Measurements from ENCODE around the gene FGF12. TPM values are rescaled to one million over a fixed set of nuclear protein-coding genes. Genes with fewer than 3 reads are reported as not detected.

FGF12 gene
- total RNA-seq, 4 donors from 2014 or later, result 1.0 to 4.4 (median 1.3) TPM; not detected in 1

DNA sequence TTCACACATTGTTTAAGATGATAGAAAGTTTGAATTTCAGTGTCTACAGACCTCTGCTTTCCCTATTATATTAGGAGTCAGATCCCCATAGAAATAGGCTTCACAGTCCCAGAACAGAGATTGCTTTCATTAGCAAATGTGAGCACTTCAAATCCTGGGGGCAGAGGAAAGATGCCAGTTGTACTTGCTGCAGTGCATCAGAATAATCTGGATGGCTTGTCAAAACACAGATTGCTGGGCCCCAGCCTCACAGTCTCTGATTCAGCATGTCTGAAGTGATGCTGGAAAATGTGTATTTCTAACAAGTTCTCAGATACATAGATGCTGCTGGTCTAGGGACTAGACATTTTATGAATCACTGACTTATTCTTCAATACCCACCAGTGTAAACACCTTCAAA, 375.2 kb downstream of the FGF12 start:
- no peak for DNase-seq
- Histone ChIP-seq H3K4me3 (no peak overlapping the region), H3K27me3 (no peaks in the 10 kb centered on the region), H3K9me3 (no peaks in the 10 kb centered on the region), H3K27ac (no peak overlapping the region), H3K4me1 (no peaks in the 10 kb centered on the region), H3K36me3 (no peaks in the 10 kb centered on the region)
- intact Hi-C loops (cut with DNase I; ENCODE audit: low total_unique reads), result no loop called here
- no peak for TF ChIP-seq POLR2A (IDR thresholded peaks at IDR 0.05)
- no peak for TF ChIP-seq CTCF (IDR thresholded peaks at IDR 0.05)

GRCh38 chr3:192351441-192351840, 375.9 kb downstream of the FGF12 start:
- no peak overlapping the region for H3K27ac ChIP-seq
- no peaks in the 10 kb centered on the region for H3K36me3 ChIP-seq
- TF ChIP-seq CTCF (IDR thresholded peaks at IDR 0.05), result no peak
- TF ChIP-seq POLR2A (IDR thresholded peaks at IDR 0.05), result no peak
- intact Hi-C loops (cut with DNase I; ENCODE audit: low total_unique reads), result no loop called here
- H3K27me3 ChIP-seq, result no peaks in the 10 kb centered on the region
- no peaks in the 10 kb centered on the region for H3K4me1 ChIP-seq
- no peaks in the 10 kb centered on the region for H3K9me3 ChIP-seq
- H3K4me3 ChIP-seq, result no peak overlapping the region
- no peak for DNase-seq

GRCh38 chr3:192340031-192340430, 387.3 kb downstream of the FGF12 start:
- no peaks in the 10 kb centered on the region for H3K9me3 ChIP-seq

DNA sequence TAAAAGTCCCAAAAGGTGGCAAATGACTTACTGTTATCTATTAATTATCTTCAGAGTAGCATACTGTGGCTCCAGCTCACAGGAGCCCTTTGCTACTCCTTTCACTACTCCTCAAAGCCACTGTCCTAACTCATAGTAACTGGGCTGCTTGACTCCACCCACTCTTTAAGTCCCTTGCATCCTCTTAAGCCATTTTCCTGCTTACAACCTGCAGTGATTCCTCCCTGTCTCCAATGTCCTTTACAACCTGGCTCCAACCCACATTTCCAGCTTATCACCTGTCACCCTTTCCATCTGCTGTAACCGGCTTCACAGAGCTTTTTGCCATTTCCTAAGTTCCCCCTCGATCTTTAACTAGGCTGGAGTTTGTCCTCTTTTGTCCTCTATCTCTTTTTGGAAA, 388.1 kb downstream of the FGF12 start:
- no peak overlapping the region for H3K27ac ChIP-seq
- intact Hi-C loops (cut with DNase I; ENCODE audit: low total_unique reads), result no loop called here
- TF ChIP-seq POLR2A (IDR thresholded peaks at IDR 0.05) (no peak), CTCF (IDR thresholded peaks at IDR 0.05) (no peak)
- no peaks in the 10 kb centered on the region for H3K4me1 ChIP-seq
- no peaks in the 10 kb centered on the region for H3K9me3 ChIP-seq
- H3K36me3 ChIP-seq, result no peaks in the 10 kb centered on the region
- H3K4me3 ChIP-seq, result no peak overlapping the region
- H3K27me3 ChIP-seq, result no peaks in the 10 kb centered on the region
- DNase-seq, result no peak

More at GRCh38 chr3:192340031-192340430, 387.3 kb downstream of the FGF12 start:
- intact Hi-C loops (cut with DNase I; ENCODE audit: low total_unique reads), result no loop called here
- Histone ChIP-seq H3K4me1 (no peaks in the 10 kb centered on the region), H3K4me3 (no peak overlapping the region), H3K27me3 (no peaks in the 10 kb centered on the region), H3K36me3 (no peaks in the 10 kb centered on the region), H3K27ac (no peak overlapping the region)
- TF ChIP-seq CTCF (IDR thresholded peaks at IDR 0.05), result no peak
- no peak for TF ChIP-seq POLR2A (IDR thresholded peaks at IDR 0.05)
- no peak for DNase-seq

GRCh38 chr3:192336286-192336685, 391.1 kb downstream of the FGF12 start:
- Histone ChIP-seq H3K36me3 (no peaks in the 10 kb centered on the region), H3K27ac (no peak overlapping the region), H3K27me3 (no peaks in the 10 kb centered on the region), H3K4me3 (no peak overlapping the region), H3K9me3 (no peaks in the 10 kb centered on the region), H3K4me1 (no peaks in the 10 kb centered on the region)
- no peak for TF ChIP-seq POLR2A (IDR thresholded peaks at IDR 0.05)
- no peak for DNase-seq
- intact Hi-C loops (cut with DNase I; ENCODE audit: low total_unique reads), result no loop called here
